LNCaP clone FGC (cell line): Measurements from ENCODE around the gene HOXA6.

Experiments used
- DNase-seq: peaks from one replicate; pipeline ENCODE4 v3.0.0-alpha.2; 2011; ENCODE audit warnings: low read depth
- H3K4me3 ChIP-seq: 2 replicates; pipeline ENCODE4 v1.5.1; 2011; ENCODE audit warnings: mild to moderate bottlenecking, low read depth, low read length, control low read depth
- CTCF ChIP-seq: IDR thresholded peaks from 2 replicates; pipeline ENCODE4 v1.5.1; 2012; ENCODE audit warnings: mild to moderate bottlenecking; ENCODE audit not compliant: control insufficient read depth, insufficient read depth; ENCODE audit errors: extremely low read depth

The HOXA6 gene

GRCh38 chr7:27095897-27096767, 51.4 kb downstream of the HOXA6 start, which contains the start of gene HOXA1:
Gene HOXA1, minus strand, starts transcription at chr7:27096000. Its CDS starts 88 bp downstream, at chr7:27095912.
- DNase-seq: peak; percentile 52
- peak within 1 kb of the TSS; percentile 81 for H3K4me3 ChIP-seq
- TF ChIP-seq CTCF: 0 out of 2 replicates have a peak, but pooled peaks have one; percentile 14
